SKM-1 (cell line): ENCODE results near the gene WDR27.

ENCODE experiments used
- DNase-seq: peaks from one replicate; lab custom pipeline; 2025; ENCODE audit not compliant: unreplicated experiment; lab: John Stamatoyannopoulos, UW

Gene WDR27

GRCh38 chr6:169701954-169702839, at the start of gene WDR27, which contains the start of gene C6orf120:
TSS of gene WDR27 (minus strand) at chr6:169702029. CDS start at chr6:169689005, 13,024 bp downstream.
TSS of gene C6orf120 (plus strand) at chr6:169702126. CDS start at chr6:169702460, 334 bp downstream.
- DNase-seq: peak; percentile 55

GRCh38 chr6:169746556-169746955, 44.7 kb upstream of the WDR27 start:
- DNase-seq: no peak

DNA sequence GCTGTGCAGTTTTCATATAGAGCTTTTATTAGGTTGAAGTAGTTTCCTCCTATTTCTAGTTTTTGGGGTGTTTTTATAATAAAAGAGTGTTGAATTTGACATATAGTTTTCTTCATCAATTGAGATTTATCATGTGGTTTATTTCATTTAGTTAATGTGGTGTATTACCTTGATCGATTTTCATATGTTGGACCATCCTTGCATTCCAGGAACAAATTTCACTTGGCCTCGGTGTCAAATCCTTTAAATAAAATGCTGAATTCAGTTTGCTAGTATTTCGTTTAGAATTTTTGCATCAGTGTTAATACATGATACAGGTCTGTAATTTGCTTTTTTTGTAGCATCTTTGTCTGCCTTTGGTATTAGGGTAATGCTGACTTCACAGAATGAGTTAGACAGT, 43.6 kb upstream of the WDR27 start:
- DNase-seq: no peak

GRCh38 chr6:169741344-169741743, 39.5 kb upstream of the WDR27 start:
- DNase-seq: no peak

DNA sequence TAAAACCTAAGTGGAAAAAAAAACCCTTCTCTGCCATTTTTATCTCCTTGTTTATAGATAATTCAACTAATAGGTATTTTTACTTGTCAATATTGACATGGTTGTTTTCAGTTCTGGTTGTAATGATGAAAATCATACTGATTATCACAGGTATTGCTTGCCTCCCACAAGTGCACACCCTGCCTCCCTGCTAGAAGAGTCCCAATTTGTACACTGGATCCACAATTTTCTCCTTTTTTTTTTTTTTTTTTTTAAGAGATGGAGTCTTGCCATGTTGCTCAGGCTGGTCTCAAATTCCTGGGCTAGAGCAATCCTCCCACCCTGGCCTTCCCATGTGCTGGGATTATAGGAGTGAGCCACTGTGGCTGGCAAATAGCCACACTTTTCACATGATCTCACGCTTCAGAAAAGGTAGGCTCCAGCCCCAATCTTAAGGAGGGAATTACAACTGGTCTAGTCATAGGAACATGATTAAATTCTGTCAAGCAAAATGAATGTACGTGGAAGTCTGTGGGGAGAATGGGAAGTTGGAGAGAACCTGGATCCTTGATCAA, 37.2 kb upstream of the WDR27 start:
- no peak for DNase-seq

DNA sequence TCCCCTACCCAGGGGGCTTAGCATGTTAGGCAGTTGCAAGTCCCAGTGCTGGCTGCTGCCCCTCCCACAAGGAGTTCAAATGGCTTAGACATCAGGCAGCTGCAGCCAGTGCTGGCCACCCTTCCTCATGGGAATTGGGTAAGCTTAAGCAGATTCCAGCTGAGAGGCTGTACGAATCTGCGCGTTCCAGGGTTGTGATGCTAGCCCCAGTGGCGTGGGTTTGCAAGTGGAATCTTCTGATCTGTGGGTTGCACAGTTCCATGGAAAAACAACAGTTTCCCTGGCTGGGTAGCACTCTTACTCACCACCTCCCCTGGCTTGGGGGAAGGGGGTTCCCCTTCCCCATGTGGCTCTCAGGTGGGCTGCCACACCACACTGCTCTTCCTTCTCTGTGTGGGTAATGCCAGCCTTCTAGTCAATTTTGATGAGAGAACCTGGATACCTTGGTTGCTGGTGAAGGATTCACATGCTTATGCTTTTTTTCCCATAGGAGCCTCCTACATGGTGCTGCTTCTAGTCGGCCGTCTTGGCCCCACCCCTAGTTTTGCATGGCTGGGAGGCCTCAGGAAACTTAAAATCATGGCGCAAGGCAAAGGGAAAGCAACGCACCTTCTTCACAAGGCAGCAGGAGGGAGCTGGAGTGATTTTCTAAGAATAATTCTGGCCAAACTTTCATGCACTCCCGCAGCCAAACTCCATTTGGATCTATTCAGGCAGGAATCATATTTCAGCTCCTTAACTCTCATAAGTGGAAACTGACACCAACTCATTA, 36.6 kb upstream of the WDR27 start:
- no peak for DNase-seq

GRCh38 chr6:169729961-169730360, 28.1 kb upstream of the WDR27 start:
- DNase-seq: no peak

DNA sequence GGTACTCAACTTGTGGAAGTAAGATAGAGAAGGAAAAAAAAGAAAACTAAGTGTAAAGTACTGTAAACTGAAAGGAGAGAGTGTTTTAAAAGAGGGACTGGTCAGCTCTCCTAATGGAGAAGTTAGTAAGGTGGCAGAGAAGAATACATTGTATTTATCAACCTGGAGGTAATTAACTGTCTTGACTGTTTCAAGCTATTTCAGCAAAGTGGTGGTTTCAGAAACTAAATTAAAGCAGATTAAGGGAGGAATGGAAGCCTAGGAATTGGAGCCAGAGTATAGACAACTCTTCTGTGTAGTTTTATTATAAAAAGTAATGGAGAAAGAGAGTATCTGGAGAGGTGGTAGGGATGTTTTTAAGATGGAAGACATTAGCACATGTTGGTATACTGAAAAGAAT, 25.1 kb upstream of the WDR27 start:
- no peak for DNase-seq

GRCh38 chr6:169726049-169726400, 24.2 kb upstream of the WDR27 start:
- no peak for DNase-seq

- peak; percentile 15 for DNase-seq
Observed at GRCh38 chr6:169725125-169726048, 23.6 kb upstream of the WDR27 start.

GRCh38 chr6:169724494-169725124, 22.8 kb upstream of the WDR27 start, which contains the start of gene PHF10:
TSS of gene PHF10 (minus strand) at chr6:169724500. CDS start at chr6:169723931, 569 bp downstream.
- DNase-seq: no peak

- DNase-seq: no peak
Observed at GRCh38 chr6:169723991-169724493, 22.2 kb upstream of the WDR27 start.

DNA sequence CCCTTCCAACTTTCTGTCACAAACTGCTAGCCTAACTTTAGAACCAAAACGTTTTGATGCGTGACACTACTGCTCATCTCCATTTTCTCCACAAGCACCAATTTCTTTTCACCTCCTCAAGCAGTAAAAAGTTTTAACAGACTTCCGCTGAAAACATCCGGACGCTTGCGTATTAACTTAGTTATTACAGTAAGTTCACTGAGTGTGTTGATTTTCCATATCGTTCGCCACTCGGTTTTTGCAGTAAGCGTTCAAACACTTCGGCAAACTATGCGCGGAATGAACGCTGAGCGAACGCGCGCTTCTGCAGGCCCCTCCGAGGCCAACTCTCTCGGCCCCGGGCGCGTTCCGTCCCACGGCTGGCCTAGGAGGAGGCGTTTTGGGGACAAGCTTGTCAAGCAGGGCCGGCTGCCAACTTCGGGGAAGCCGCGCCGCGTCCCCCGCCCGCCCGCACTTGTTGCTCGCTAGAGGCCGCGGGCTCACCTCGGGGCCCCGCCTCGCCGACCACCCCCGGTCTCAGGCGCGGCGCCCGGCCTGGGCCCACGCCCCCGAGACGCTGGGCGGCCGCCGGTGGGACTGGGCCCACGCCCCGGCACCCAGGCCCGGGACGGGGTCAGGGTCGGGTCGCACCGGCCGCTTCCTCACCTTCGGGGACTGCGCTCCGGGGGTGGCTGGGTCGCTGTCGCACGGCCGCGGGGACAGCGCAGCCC, 21.5 kb upstream of the WDR27 start:
- no peak for DNase-seq

DNA sequence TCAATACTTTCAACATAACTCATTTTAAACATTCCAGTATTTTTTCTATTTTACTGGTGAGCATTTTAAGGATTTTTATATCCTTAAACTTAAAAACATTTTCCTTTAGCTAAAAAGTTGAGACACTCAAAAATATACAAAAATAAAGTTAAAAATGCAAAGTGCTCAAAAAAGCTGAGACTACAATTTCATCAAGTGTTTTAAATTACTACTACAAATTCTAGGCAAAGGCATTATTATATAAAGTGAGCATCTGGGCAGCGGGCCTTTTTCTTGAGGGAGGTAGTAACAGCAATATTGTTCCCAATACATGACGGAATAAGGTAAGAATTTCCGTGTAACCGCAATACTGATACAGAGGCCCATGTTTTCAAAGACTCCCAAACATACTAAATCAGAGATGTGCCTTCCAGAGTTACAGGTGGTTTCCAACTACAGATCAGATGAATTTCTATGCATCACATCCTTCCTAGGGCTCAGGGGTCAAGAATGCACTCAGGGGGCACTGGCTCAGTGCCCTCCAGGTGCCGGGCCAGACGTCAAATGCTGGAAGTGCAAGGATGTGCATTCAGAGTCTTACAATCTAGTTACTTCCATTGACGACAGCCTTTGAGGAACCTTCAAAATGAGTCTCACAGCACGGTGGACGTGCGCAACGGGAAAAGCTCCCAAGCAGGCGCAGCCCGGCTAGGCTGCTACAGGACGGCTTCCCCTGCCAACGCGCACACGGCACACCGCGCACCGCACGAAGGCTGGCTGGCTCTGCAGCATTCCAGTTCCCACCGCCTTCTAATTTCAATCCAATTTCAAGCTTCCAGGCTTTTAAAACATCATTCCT, 20.8 kb upstream of the WDR27 start:
- DNase-seq: peak; percentile 31

GRCh38 chr6:169720207-169720855, 18.5 kb upstream of the WDR27 start:
- DNase-seq: no peak

DNA sequence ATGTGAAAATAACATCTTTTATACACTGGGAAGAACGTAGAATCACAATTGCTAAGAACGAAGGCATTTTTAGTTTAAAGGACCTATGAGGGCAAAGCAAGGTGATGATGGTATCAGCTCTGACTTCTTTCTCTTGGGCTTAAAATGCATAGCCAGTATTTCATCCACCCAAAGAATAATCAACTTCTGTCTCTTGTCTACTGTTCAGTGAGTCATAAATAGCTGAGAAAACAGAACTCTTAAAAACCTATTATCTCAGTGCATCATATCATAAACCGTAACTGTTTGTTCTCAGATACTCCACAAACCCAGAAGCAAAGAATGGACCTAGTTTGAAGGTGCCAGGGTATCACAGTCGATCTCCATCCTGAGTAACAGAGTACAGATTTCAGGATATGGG, 17.3 kb upstream of the WDR27 start:
- no peak for DNase-seq

DNA sequence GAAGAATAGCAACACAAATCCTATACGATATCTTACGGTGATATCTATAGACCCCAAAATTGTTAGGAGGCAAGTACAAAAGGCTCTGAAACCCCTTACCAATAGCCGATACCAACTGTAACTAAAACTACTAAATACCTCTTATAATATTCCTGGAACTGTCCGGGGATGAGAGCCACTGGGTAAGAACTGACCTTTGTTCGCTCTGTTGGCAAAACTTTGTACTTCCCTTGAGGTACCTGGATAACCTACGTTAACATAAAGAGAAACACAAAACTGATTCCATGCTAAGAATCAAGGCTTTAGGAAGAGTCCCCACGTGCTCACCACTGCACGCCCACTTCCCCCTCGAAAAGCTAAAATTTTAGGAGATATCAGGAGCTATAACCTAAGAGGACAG, 12.8 kb upstream of the WDR27 start:
- no peak for DNase-seq

- no peak for DNase-seq
Observed at GRCh38 chr6:169714178-169714577, 12.3 kb upstream of the WDR27 start.
